Loucy (cell line): ENCODE measurements around the gene CYP2R1.

Source experiments
- H2AFZ ChIP-seq: fragments of 200-600 bp; sonication (generic); 2 replicates; pipeline ENCODE4 v1.6.0; 2016; ENCODE audit warnings: antibody characterized with exemption, mild to moderate bottlenecking, low read length, moderate library complexity
- H3F3A ChIP-seq: fragments of 200-600 bp; 2 replicates; pipeline ENCODE4 v1.6.0; 2016; ENCODE audit warnings: antibody characterized with exemption, low read depth, mild to moderate bottlenecking
- H3K27me3 ChIP-seq: fragments of 200-600 bp; sonication (generic); 2 replicates; pipeline ENCODE4 v1.6.1; 2014; ENCODE audit warnings: low read length, mild to moderate bottlenecking; ENCODE audit not compliant: insufficient read depth, poor library complexity, severe bottlenecking
- H3K36me3 ChIP-seq: fragments of 200-600 bp; sonication (generic); 2 replicates; pipeline ENCODE4 v1.6.1; 2016; ENCODE audit warnings: low read length; ENCODE audit not compliant: insufficient read depth
- H3K4me1 ChIP-seq: fragments of 200-600 bp; sonication (generic); 2 replicates; pipeline ENCODE4 v1.5.1; 2014; ENCODE audit warnings: low read length, mild to moderate bottlenecking; ENCODE audit not compliant: insufficient read depth, poor library complexity, severe bottlenecking
- H3K4me2 ChIP-seq: fragments of 200-600 bp; sonication (generic); 2 replicates; pipeline ENCODE4 v1.6.0; 2014; ENCODE audit warnings: antibody characterized with exemption, low read length, low read depth, mild to moderate bottlenecking; ENCODE audit not compliant: poor library complexity, severe bottlenecking
- H3K4me3 ChIP-seq: fragments of 200-600 bp; sonication (generic); 2 replicates; pipeline ENCODE4 v1.5.1; 2014; ENCODE audit warnings: low read length, mild to moderate bottlenecking, mixed read lengths; ENCODE audit not compliant: poor library complexity, severe bottlenecking
- H3K79me2 ChIP-seq: fragments of 200-600 bp; sonication (generic); 2 replicates; pipeline ENCODE4 v1.6.1; 2014; ENCODE audit warnings: low read length; ENCODE audit not compliant: insufficient read depth
- H3K9ac ChIP-seq: fragments of 200-600 bp; sonication (generic); 2 replicates; pipeline ENCODE4 v1.6.0; 2014; ENCODE audit warnings: mild to moderate bottlenecking, low read depth, low read length, moderate library complexity; ENCODE audit not compliant: poor library complexity, severe bottlenecking
- H3K9me2 ChIP-seq: fragments of 200-600 bp; sonication (generic); replicated peaks from 2 replicates; pipeline ENCODE4 v1.6.1; 2016; ENCODE audit warnings: low read depth, low read length, mixed read lengths
- H3K9me3 ChIP-seq: fragments of 200-600 bp; sonication (generic); 2 replicates; pipeline ENCODE4 v1.6.1; 2014; ENCODE audit warnings: mild to moderate bottlenecking, antibody characterized with exemption, low read length, low read depth; ENCODE audit not compliant: insufficient read depth
- H4K20me1 ChIP-seq: fragments of 200-600 bp; sonication (generic); 2 replicates; pipeline ENCODE4 v1.6.0; 2014; ENCODE audit warnings: antibody characterized with exemption, low read length, mild to moderate bottlenecking; ENCODE audit not compliant: insufficient read depth, poor library complexity, severe bottlenecking
- EZH2phosphoT487 ChIP-seq: fragments of 200-600 bp; IDR thresholded peaks from 2 replicates; pipeline ENCODE4 v1.6.1; 2018; ENCODE audit warnings: antibody characterized with exemption, mild to moderate bottlenecking, moderate library complexity, borderline replicate concordance
- TF ChIP-seq, protein P1 (sequence below): fragments of 200-600 bp; sonication (generic); conservative IDR thresholded peaks from 2 replicates; pipeline ENCODE4 v1.5.1; 2014; ENCODE audit warnings: mild to moderate bottlenecking, antibody characterized with exemption, low read length

Gene CYP2R1

DNA sequence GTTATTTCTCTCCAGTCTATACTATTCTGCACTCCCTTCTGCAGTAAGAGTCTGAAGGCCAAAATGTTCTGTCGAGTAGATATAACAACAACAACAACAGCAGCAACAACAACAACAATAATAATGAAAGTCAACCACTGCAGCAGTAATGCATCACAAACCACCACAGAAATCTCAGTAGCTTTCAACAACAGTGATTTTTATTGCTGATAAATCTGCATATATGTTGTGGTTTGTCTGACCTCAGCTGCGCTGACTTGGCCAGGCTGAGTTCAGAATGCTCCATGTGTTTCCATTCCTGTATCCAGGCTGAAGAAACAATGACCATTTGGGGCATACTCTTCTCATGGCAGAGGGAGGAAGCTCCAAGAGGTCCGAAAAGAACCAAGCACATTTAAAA is 32.3 kb upstream of the CYP2R1 start:
- H3K9ac ChIP-seq = no peak overlapping the region
- no peaks in the 10 kb centered on the region for H3K36me3 ChIP-seq
- no peaks in the 10 kb centered on the region for H3K27me3 ChIP-seq
- no peak for TF ChIP-seq EZH2phosphoT487
- TF ChIP-seq, protein P1, sequence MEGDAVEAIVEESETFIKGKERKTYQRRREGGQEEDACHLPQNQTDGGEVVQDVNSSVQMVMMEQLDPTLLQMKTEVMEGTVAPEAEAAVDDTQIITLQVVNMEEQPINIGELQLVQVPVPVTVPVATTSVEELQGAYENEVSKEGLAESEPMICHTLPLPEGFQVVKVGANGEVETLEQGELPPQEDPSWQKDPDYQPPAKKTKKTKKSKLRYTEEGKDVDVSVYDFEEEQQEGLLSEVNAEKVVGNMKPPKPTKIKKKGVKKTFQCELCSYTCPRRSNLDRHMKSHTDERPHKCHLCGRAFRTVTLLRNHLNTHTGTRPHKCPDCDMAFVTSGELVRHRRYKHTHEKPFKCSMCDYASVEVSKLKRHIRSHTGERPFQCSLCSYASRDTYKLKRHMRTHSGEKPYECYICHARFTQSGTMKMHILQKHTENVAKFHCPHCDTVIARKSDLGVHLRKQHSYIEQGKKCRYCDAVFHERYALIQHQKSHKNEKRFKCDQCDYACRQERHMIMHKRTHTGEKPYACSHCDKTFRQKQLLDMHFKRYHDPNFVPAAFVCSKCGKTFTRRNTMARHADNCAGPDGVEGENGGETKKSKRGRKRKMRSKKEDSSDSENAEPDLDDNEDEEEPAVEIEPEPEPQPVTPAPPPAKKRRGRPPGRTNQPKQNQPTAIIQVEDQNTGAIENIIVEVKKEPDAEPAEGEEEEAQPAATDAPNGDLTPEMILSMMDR = no peak
- H3F3A ChIP-seq = no peaks in the 10 kb centered on the region
- no peaks in the 10 kb centered on the region for H3K9me3 ChIP-seq
- no peak overlapping the region for H3K4me3 ChIP-seq
- no peaks in the 10 kb centered on the region for H3K4me1 ChIP-seq
- H3K4me2 ChIP-seq = no peak overlapping the region
- H3K79me2 ChIP-seq = no peaks in the 10 kb centered on the region
- no peak overlapping the region for H2AFZ ChIP-seq
- no peaks in the 10 kb centered on the region for H4K20me1 ChIP-seq
- no peaks in the 10 kb centered on the region for H3K9me2 ChIP-seq

DNA sequence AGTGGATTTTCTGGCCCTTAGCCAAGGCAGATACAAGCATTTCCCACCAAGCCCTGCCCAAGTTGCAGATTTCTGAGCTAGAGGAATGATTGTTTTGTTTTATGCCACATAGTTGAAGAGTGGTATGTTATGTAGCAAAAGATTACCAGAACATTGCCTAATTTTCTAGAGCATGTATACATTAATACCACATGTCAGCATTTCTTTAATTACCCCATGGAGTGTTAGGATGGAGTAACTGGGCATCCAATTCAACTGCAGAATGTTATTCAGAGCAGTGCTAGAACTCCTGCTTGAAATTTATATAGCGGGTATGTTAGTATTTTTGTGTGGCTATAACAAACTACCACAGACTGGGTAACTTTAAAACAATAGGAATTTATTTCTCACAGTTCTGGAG is 24.4 kb upstream of the CYP2R1 start:
- H3K9ac ChIP-seq = no peak overlapping the region
- H3K4me3 ChIP-seq = no peak overlapping the region
- no peaks in the 10 kb centered on the region for H3F3A ChIP-seq
- H4K20me1 ChIP-seq = no peaks in the 10 kb centered on the region
- no peaks in the 10 kb centered on the region for H3K4me1 ChIP-seq
- H3K4me2 ChIP-seq = no peak overlapping the region
- TF ChIP-seq EZH2phosphoT487 = no peak
- TF ChIP-seq, protein P1 = no peak
- H3K9me3 ChIP-seq = no peaks in the 10 kb centered on the region; the same call in 1 of the 2 replicates
- H3K79me2 ChIP-seq = no peaks in the 10 kb centered on the region
- no peaks in the 10 kb centered on the region for H3K9me2 ChIP-seq
- H3K36me3 ChIP-seq = no peaks in the 10 kb centered on the region
- no peak overlapping the region for H2AFZ ChIP-seq
- no peaks in the 10 kb centered on the region for H3K27me3 ChIP-seq

DNA sequence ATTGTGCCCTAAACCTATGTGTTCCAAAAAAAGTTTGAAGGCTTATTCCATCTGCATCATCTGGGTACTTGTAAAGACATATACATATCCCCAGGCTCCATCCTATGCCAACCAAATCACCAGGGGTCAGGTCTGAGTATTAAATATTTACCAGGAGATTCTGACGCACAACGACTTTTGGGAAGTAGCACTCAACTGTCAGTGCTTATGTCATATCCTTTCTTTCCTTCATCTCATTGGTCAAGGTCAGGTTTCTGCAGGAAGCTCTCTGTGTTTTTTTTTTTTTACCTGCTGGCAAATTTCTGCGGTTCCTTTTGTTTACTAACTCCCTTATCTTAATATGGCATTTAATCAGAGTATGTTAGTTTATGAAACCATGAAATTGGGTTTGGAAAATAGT is 22.5 kb upstream of the CYP2R1 start:
- H3K79me2 ChIP-seq = no peaks in the 10 kb centered on the region
- H3F3A ChIP-seq = no peaks in the 10 kb centered on the region
- H3K36me3 ChIP-seq = no peaks in the 10 kb centered on the region
- H3K27me3 ChIP-seq = no peaks in the 10 kb centered on the region
- no peak overlapping the region for H3K9ac ChIP-seq
- TF ChIP-seq, protein P1 = no peak
- TF ChIP-seq EZH2phosphoT487 = no peak
- no peak overlapping the region for H3K4me3 ChIP-seq
- no peak overlapping the region for H2AFZ ChIP-seq
- H4K20me1 ChIP-seq = no peaks in the 10 kb centered on the region
- no peaks in the 10 kb centered on the region; the same call in 1 of the 2 replicates for H3K9me3 ChIP-seq
- no peak overlapping the region for H3K4me2 ChIP-seq
- H3K9me2 ChIP-seq = no peaks in the 10 kb centered on the region
- no peaks in the 10 kb centered on the region for H3K4me1 ChIP-seq
